MM.1S (cell line): ENCODE data around the gene ROBO3.

Source experiments
- EZH2 ChIP-seq: fragments of 300-600 bp; sonication (generic); optimal IDR thresholded peaks from 2 replicates; pipeline ENCODE3; 2017; ENCODE audit warnings: low read depth, mild to moderate bottlenecking, antibody characterized with exemption, low read length, mixed read lengths
- EZH2phosphoT487 ChIP-seq: fragments of 300-600 bp; sonication (generic); IDR thresholded peaks from 2 replicates; pipeline ENCODE4 v1.6.1; 2018; ENCODE audit warnings: antibody characterized with exemption, low read length
- TF ChIP-seq, protein P1 (sequence below): fragments of 300-600 bp; sonication (generic); IDR thresholded peaks from 2 replicates; pipeline ENCODE4 v1.5.1; 2016; ENCODE audit warnings: antibody characterized with exemption, low read length, mixed read lengths

DNA sequence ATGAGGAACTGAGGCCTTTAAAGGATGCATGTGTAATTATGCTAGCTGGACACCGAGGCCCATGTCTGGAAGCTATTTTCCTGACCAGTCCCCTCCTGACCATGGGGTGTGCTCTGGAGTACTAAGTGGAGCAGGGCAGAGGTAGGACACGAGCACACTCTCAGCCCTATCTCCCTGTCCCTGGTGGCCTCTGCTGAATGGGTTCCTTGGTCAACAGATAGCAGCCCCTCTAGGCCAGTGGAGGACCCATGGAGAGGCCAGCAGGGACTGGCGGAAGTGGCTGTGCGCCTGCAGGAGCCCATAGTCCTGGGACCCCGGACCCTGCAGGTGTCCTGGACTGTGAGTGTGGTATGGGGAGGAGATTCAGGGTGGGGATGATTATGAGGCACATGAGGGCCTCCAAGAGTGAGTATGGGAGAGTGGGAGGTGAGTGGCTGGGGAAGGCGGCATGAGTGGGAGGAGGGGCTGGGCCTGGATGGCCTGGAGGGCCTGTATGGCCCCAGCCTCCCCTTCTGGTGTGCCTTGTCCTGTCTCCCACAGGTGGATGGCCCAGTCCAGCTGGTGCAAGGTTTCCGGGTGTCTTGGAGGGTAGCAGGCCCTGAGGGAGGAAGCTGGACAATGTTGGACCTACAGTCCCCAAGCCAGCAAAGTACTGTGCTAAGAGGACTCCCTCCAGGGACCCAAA, 9.5 kb downstream of the ROBO3 start:
- TF ChIP-seq, protein P1, sequence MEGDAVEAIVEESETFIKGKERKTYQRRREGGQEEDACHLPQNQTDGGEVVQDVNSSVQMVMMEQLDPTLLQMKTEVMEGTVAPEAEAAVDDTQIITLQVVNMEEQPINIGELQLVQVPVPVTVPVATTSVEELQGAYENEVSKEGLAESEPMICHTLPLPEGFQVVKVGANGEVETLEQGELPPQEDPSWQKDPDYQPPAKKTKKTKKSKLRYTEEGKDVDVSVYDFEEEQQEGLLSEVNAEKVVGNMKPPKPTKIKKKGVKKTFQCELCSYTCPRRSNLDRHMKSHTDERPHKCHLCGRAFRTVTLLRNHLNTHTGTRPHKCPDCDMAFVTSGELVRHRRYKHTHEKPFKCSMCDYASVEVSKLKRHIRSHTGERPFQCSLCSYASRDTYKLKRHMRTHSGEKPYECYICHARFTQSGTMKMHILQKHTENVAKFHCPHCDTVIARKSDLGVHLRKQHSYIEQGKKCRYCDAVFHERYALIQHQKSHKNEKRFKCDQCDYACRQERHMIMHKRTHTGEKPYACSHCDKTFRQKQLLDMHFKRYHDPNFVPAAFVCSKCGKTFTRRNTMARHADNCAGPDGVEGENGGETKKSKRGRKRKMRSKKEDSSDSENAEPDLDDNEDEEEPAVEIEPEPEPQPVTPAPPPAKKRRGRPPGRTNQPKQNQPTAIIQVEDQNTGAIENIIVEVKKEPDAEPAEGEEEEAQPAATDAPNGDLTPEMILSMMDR: no peak
- no peak for TF ChIP-seq EZH2
- TF ChIP-seq EZH2phosphoT487: no peak
